ENCODE results near the gene MR1. TPM values are rescaled to one million over a fixed set of nuclear protein-coding genes. Genes with fewer than 3 reads are reported as not detected.
A peak's percentile ranks its signal among the peaks of the same experiment; 100 is the strongest.

Gene MR1
- total and polyA plus RNA-seq, 9 of the 15 experiments (the other 6 are each of a cell fraction or from before 2014, with no cell fraction given) = 9.7 to 21.7 (median 15.6) TPM

- TF ChIP-seq ZNF280A (IDR thresholded peaks at IDR 0.05; ENCODE audit: low read depth, partially characterized antibody) = no peak
- TF ChIP-seq TCF7 (IDR thresholded peaks at IDR 0.05; ENCODE audit: borderline replicate concordance) = peak; percentile 68; the same call in 1 of the 2 replicates
- TF ChIP-seq BRD4 (IDR thresholded peaks at IDR 0.05) = peak; percentile 64; the same call in 1 of the 2 replicates
- no peak for TF ChIP-seq ZNF766 (CRISPR knock-in tag; conservative IDR thresholded peaks at IDR 0.05)
- no peak for TF ChIP-seq GTF2F1 (IDR thresholded peaks at IDR 0.05; ENCODE audit: low read depth, low read length)
- TF ChIP-seq SUPT5H (IDR thresholded peaks at IDR 0.05) = peak; percentile 79; the same call in 1 of the 2 replicates
- TF ChIP-seq MITF (IDR thresholded peaks at IDR 0.05) = 0 out of 2 replicates have a peak, but pooled peaks have one; percentile 6
- no peak for TF ChIP-seq RBM39 (optimal IDR thresholded peaks at IDR 0.05; ENCODE audit: low read depth, low read length)
- TF ChIP-seq MXD1 (CRISPR knock-in tag; IDR thresholded peaks at IDR 0.05; ENCODE audit: borderline replicate concordance, poor library complexity, severe bottlenecking) = no peak
- TF ChIP-seq, protein P1, sequence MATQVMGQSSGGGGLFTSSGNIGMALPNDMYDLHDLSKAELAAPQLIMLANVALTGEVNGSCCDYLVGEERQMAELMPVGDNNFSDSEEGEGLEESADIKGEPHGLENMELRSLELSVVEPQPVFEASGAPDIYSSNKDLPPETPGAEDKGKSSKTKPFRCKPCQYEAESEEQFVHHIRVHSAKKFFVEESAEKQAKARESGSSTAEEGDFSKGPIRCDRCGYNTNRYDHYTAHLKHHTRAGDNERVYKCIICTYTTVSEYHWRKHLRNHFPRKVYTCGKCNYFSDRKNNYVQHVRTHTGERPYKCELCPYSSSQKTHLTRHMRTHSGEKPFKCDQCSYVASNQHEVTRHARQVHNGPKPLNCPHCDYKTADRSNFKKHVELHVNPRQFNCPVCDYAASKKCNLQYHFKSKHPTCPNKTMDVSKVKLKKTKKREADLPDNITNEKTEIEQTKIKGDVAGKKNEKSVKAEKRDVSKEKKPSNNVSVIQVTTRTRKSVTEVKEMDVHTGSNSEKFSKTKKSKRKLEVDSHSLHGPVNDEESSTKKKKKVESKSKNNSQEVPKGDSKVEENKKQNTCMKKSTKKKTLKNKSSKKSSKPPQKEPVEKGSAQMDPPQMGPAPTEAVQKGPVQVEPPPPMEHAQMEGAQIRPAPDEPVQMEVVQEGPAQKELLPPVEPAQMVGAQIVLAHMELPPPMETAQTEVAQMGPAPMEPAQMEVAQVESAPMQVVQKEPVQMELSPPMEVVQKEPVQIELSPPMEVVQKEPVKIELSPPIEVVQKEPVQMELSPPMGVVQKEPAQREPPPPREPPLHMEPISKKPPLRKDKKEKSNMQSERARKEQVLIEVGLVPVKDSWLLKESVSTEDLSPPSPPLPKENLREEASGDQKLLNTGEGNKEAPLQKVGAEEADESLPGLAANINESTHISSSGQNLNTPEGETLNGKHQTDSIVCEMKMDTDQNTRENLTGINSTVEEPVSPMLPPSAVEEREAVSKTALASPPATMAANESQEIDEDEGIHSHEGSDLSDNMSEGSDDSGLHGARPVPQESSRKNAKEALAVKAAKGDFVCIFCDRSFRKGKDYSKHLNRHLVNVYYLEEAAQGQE (IDR thresholded peaks at IDR 0.05; ENCODE audit: borderline replicate concordance) = peak; percentile 25; the same call in 1 of the 2 replicates
- TF ChIP-seq, protein P1 (CRISPR knock-in tag; IDR thresholded peaks at IDR 0.05; ENCODE audit: low read depth) = peak; percentile 79
- TF ChIP-seq ZNF12 (CRISPR knock-in tag; IDR thresholded peaks at IDR 0.05) = peak; percentile 83
- TF ChIP-seq CEBPB (tag; IDR thresholded peaks at IDR 0.05) = no peak
- TF ChIP-seq MCM7 (IDR thresholded peaks at IDR 0.05) = no peak
- no peak for TF ChIP-seq ZKSCAN1 (IDR thresholded peaks at IDR 0.05; ENCODE audit: low read depth, low read length)
- peak; percentile 14; the same call in 1 of the 2 replicates for TF ChIP-seq TCF7L2 (IDR thresholded peaks at IDR 0.05; ENCODE audit: low read depth, low read length)
These were observed 71.0 kb downstream of the MR1 start (continued) for GRCh38 chr1:181104790-181105133.
